GM12801 (cell line): ENCODE results near the gene ZNF213.

Source experiments
- CTCF ChIP-seq: IDR thresholded peaks from one replicate; pipeline ENCODE4 v1.5.1; 2011; ENCODE audit warnings: control low read depth; ENCODE audit not compliant: insufficient read length; ENCODE audit errors: extremely low read depth

The ZNF213 gene

GRCh38 chr16:3119286-3119685, 15.5 kb upstream of the ZNF213 start:
- no peak for TF ChIP-seq CTCF

GRCh38 chr16:3119701-3120408, 15.0 kb upstream of the ZNF213 start:
- no peak for TF ChIP-seq CTCF

GRCh38 chr16:3120435-3120834, 14.4 kb upstream of the ZNF213 start:
- no peak for TF ChIP-seq CTCF

DNA sequence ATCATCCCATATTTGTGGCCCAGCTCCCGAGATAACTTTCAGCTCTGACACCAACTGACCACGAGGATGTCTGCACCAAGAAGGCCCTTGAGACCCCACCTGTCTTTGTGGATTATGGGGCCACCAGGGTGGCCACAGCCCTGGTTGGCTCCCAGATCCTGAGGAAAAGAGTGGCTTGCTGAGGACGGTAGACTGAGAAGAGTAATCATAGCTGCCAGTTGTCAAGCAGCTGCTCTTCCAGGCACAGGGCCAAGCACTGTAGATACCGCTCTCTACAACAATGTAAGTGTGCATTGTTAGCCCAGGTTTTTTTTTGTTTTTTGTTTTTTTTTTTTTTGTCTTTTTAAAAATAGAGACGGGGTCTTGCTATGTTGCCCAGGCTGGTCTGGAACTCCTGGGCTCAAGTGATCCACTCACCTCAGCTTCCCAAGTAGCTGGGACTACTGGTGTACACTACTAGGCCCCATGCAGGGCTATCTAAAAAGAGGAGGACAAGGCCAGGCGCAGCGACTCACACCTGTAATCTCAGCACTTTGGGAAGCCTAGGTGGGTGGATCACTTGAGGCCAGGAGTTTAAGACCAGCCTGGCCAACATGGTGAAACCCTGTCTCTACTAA, 12.9 kb upstream of the ZNF213 start:
- no peak for TF ChIP-seq CTCF

GRCh38 chr16:3122926-3123570, 11.8 kb upstream of the ZNF213 start:
- no peak for TF ChIP-seq CTCF

DNA sequence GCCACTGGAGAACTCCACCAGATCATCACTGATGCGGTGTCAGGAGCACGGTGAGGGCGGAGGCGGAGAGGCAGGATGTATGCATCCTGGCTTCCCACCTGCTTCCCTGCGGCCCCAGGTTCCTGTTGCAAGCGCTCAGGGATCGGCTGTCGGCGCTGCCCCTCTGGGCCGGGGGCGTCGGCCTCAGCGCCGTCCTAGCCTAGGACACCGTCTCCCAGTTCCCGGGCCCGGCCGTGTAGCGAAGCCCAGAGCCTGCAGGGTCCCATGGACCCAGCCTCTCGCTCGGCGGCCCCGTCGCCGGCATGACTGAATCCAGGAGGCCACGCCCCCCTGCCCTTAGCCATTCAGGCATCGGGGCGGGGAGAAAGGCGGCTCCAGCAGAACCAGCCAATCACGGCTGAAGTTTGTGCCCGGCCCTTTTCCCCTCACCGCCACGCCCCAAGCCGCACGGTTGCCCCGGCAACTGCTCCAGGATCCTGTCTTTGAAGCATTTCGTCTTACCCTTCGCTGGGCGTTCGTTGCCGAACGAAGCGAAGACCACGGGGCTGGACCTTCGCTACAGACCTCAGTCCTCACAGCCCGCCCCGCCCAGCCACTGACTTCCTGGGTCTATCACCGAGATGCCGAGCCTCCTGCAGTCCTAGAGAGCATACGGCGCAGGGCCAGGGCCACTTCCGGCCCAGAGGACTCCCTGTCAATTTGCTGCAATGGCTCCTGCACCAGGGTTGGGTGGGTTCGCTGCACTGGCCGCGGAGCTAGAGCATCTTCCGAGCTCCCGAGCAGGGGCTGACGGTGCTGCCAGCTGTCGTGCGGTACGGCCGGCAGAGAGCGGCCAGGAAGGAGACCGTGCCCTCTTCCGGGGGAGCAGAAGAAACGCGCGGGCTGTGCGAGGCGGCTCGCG, 10.6 kb upstream of the ZNF213 start:
- TF ChIP-seq CTCF: no peak

- no peak for TF ChIP-seq CTCF
Measured at GRCh38 chr16:3127745-3128144, 7.1 kb upstream of the ZNF213 start.
